Right forelimb (tissue), 1 donor: ENCODE results near the gene COMMD10.
A peak's percentile ranks its signal among the peaks of the same experiment; 100 is the strongest.
"Not testable (repeated sequence)": the region's sequence is repeated elsewhere in the genome, so short reads cannot be mapped to it uniquely, and the experiment has no call there.

Experiments used
- DNase-seq: peaks from one replicate; pipeline ENCODE4 v3.0.0-alpha.2; 2018

COMMD10 gene

GRCh38 chr5:116084871-116085715, at the start of gene COMMD10:
TSS of gene COMMD10 (plus strand) at chr5:116085025.
- DNase-seq, result peak; percentile 88

DNA sequence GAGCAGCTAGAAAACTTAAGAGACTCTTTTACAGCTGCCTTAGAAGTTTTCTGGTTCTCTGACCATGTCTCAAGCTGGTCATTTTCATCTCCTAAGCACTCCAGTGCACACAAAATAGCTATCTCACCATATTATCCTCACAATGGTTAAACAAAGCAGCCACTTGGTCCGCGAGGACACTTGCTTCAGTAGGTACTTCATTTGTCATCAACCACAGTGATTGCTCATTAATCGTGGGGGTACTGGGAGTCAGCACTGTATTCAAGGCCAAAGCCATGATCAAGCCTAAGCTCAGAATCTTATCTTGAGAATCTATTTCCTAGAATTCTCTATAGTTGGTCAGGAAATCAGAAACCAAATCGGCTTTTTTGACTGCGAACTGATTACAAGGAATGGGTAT, 49.7 kb upstream of the COMMD10 start:
- DNase-seq, result no peak

- DNase-seq, result no peak
These were observed 47.5 kb upstream of the COMMD10 start for GRCh38 chr5:116037236-116037822.

- no peak for DNase-seq
These were observed 46.0 kb upstream of the COMMD10 start for GRCh38 chr5:116038817-116039216.

- DNase-seq, result no peak
These were observed 42.5 kb upstream of the COMMD10 start for GRCh38 chr5:116042375-116042774.

- DNase-seq, result no peak
These were observed 40.8 kb upstream of the COMMD10 start for GRCh38 chr5:116044073-116044472.

GRCh38 chr5:116045821-116046220, 39.0 kb upstream of the COMMD10 start:
- no peak for DNase-seq

GRCh38 chr5:116046261-116046660, 38.6 kb upstream of the COMMD10 start:
- DNase-seq, result no peak

DNA sequence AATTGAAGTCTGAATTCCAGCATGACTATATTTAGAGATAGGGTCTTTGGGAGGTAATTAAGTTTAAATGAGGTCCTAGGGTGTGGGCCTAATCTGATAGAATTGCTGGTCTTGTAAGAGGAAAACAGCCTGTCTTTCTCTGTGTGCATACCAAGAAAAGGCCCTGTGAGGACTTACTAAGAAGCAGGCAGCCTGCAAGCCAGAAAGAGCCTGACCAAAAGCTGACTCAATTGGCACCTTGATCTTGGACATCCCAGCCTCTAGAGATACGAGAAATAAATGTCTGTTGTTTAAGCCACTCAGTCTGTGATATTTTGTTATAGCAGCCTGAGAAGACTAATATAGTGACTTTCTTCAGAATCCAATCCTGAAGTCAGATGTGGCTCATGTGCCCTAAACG, 38.0 kb upstream of the COMMD10 start:
- no peak for DNase-seq

DNA sequence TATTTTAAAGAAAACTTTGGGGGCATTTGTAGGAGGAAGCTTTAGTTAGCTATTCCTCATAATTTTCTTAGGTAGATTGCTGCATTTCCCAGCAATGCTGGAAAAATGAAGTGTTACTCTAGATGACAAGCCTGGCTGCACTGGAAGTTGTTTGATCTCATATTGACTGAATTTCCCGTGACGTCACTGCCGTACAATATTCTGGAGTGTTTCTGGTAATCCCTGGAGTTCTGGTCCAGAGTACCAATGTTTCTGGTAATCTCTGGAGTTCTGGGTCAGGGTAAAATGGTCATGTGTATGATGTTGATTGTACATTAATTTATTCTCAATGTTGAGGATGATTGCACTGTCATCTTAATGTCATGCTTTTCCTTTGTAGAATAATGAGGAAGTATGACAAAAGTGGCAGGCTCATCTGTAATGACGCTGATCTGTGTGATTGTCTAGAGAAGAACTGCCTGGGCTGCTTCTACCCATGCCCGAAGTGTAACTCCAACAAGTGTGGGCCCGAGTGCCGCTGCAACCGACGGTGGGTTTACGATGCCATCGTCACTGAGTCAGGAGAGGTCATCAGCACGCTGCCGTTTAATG, 26.4 kb upstream of the COMMD10 start:
- no peak for DNase-seq

- no peak for DNase-seq
These were observed 22.5 kb upstream of the COMMD10 start for GRCh38 chr5:116062352-116062751.

DNA sequence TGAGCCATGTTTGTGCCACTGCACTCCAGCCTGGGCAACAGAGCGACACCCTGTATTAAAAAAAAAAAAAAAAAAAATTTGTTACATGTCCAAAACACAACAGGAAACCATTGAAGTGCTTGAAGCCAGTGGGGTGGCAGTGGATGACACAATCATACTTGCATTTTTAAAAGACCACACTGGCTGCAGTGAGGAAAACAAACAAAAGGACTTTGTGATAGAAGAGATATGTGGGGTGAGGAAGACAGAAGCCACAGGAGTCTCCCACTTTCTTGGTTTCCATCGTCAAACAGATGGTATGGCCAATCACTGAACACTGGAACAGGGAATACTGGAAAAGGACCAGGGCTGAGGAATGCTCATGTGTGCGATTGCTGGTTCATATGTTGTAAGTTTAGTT, 20.9 kb upstream of the COMMD10 start:
- DNase-seq, result no peak

DNA sequence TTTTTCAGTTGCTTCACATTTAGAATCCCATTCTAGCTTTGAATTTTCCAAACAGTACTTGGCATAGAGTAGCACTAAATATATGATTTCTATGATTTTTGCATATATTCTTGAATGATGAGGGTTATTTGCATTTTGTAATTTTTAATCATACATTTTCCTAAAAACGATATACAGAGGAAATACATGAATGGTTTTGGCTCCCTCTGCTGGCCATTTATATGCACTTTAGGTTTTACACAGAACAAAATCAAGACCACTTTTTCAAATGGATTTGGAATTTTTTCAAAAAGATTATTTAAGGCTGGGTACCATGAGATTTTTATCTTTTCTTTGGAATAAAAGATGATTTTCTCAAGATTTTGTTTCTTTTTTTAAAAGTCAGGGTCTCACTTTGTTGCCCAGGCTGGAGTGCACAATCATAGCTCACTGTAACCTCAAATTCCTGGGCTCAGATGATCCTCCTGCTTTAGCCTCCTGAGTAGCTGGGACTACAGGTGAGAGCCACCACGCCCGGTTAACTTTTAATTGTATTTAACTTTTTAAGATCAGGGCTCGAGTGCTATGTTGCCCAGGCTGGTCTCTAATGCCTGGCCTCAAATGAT, 16.7 kb upstream of the COMMD10 start:
- no peak for DNase-seq

DNA sequence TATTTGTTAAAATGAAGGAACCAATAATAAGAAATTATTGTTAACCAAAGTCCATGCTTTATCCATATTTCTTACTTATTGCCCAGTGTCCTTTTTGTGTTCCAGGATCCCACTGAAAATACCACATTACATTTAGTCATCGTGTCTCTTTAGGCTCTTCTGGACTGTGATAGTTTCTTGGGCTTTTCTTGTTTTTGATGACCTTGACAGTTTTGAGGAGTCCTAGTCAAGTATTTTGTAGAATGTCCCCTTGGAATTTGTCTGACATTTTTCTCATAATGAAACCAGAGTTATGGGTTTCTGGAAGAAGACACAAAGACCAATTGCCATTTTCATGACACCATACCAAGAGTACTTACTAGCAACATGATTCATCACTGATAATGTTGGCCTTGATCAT, 13.6 kb upstream of the COMMD10 start:
- no peak for DNase-seq

DNA sequence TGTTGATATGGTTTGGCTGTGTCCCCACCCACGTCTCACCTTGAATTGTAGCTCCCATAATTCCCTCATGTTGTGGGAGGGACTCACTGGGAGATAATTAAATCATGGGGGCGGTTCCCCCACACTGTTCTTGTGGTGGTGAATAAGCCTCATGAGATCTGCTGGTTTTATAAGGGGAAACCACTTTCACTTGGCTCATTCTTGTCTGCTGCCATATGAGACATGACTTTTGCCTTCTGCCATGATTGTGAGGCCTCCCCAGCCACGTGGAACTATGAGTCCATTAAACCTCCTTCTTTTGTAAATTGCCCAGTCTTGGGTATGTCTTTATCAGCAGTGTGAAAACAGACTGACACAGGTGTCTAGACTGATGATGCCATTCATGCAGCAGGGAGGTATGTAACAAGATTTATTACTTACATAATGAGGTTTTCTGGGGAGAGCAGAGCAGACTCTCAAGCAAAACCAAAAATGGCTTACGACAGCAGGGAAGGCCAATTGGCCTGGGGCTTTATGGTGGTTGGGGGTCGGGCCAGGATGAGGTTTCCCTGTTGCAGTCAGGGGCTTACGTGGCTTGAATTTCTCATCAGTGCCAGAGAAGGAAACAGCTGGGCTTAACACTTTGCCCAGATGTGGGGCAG, 9.5 kb upstream of the COMMD10 start:
- DNase-seq, result no peak

DNA sequence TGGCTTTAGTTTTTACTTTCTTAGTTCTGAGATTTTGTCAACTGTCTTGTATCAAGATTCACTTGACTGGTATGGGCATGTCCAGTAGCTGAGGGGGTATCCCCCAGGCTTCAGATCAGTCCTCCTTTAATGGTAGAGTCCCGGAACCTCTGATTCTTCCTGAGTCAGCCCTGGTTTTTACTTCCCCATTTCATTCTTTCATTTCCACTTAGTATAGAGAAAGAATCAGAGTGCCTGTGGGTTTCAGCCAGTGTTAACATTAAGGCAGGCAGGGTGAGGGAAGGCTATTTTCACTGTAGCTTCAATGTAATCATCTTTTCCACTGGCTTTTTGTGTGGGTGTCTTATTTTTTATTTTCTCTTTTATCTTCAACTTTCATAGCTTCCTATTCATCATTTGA, 8.3 kb upstream of the COMMD10 start:
- DNase-seq, result no peak

DNA sequence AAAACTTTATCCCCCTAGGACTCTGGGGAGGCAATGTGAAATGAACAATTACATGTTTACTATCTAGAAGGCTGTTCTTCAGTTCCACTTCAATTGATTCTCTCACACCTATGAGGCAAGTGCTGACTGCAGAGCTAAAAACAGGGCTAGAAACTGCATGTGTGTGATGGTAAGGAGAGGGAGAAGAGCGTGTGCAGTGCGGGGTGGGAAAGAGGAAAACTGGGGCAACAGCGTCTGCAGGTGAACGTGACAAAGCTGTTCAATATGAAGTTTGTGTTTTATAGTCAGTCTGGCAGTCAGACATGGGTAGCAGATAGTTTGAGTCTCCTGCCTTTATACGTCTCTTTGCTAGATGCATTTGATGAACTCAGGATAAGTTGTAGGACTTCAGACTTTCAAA, 6.6 kb upstream of the COMMD10 start:
- DNase-seq, result no peak

DNA sequence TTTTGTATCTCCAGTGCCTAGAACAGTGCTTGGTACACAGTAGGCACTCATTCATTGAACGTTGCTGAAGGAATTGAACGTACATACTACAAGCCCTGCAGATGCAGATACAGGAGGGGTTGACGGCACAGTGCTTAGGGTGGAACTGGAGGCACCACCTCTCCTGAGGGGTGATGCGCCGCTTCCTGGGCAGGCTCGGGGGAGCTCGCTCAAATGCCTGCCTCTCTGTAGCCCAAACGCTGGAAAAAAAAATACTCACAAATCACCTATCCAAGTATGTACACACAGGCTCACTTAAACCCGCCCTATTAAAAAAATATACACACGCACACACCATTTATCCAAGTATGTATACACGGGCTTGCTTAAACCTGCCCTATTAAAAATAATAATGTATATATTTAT, 536 bp upstream of the COMMD10 start:
- DNase-seq, result no peak

DNA sequence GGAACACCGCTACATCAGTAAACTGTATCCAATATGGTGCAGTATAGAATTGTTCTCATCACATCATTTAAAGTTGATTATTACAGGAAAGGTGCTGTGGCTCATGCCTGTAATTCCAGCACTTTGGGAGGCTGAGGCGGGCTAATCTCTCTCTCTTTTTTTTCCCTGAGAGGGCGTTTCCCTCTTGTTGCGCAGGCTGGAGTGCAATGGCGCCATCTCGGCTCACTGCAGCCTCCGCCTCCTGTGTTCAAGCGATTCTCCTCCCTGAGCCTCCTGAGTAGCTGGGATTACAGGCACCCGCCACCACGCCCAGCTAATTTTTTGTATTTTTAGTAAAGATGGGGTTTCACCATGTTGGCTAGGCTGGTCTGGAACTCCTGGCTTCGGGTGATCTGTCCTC, 1.5 kb downstream of the COMMD10 start:
- DNase-seq, result not testable (repeated sequence)

DNA sequence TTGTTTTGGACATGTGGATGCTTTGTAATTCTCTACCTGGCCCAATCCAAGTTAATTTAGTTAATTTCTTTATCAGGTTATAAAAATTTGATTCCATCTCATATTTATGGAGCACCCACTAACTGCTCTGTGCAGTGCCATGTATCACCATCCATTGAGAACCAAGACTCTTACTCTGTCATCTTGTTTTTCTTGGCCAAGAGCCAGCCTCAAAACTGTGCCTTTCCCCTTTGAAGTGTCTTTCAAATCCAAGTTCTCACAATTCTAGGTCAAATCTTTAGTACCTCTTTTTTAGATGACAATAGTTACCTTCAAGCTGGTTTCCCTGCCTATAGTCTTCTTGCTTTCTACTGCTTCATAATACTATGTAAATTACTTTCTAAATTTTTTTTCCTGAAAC, 3.2 kb downstream of the COMMD10 start:
- DNase-seq, result no peak

GRCh38 chr5:116090302-116090701, 5.5 kb downstream of the COMMD10 start:
- DNase-seq, result no peak

- DNase-seq, result no peak
These were observed 6.6 kb downstream of the COMMD10 start for GRCh38 chr5:116091416-116091815.

GRCh38 chr5:116097301-116097700, 12.5 kb downstream of the COMMD10 start:
- DNase-seq, result no peak
